MM.1S (cell line): ENCODE results near the gene COPG1.

Experiments
- EZH2 ChIP-seq: fragments of 300-600 bp; sonication (generic); optimal IDR thresholded peaks from 2 replicates; pipeline ENCODE3; 2017; ENCODE audit warnings: low read depth, mild to moderate bottlenecking, antibody characterized with exemption, low read length, mixed read lengths
- EZH2phosphoT487 ChIP-seq: fragments of 300-600 bp; sonication (generic); IDR thresholded peaks from 2 replicates; pipeline ENCODE4 v1.6.1; 2018; ENCODE audit warnings: antibody characterized with exemption, low read length
- TF ChIP-seq, protein P1 (sequence below): fragments of 300-600 bp; sonication (generic); IDR thresholded peaks from 2 replicates; pipeline ENCODE4 v1.5.1; 2016; ENCODE audit warnings: antibody characterized with exemption, low read length, mixed read lengths

DNA sequence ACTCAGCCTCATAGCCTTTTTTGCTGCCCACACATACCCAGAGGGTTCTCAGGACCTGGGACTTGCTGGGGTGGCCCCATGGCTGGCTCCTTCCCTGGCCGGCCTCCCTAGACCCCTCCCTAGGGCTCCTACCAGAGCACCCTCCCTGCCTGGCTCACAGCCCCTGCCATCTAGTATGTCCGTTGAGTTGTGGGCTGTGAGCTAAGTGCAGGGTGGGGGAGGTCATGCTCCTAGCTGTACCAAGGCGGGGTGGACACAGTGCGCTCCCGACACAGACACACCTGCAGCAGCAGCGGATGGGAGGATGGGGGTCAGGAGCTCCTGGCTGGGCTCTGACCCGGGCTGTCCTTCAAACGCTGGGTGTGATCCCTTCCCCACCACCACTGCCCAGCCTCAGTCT is 70.9 kb downstream of the COPG1 start:
- TF ChIP-seq, protein P1, sequence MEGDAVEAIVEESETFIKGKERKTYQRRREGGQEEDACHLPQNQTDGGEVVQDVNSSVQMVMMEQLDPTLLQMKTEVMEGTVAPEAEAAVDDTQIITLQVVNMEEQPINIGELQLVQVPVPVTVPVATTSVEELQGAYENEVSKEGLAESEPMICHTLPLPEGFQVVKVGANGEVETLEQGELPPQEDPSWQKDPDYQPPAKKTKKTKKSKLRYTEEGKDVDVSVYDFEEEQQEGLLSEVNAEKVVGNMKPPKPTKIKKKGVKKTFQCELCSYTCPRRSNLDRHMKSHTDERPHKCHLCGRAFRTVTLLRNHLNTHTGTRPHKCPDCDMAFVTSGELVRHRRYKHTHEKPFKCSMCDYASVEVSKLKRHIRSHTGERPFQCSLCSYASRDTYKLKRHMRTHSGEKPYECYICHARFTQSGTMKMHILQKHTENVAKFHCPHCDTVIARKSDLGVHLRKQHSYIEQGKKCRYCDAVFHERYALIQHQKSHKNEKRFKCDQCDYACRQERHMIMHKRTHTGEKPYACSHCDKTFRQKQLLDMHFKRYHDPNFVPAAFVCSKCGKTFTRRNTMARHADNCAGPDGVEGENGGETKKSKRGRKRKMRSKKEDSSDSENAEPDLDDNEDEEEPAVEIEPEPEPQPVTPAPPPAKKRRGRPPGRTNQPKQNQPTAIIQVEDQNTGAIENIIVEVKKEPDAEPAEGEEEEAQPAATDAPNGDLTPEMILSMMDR: no peak
- TF ChIP-seq EZH2: no peak
- TF ChIP-seq EZH2phosphoT487: no peak
